HuH-7.5 (cell line): Measurements from ENCODE around the gene TTL.
"Not testable (repeated sequence)": the region's sequence is repeated elsewhere in the genome, so short reads cannot be mapped to it uniquely, and the experiment has no call there.

Source experiments
- DNase-seq: peaks from one replicate; pipeline ENCODE4 v3.0.0; 2011; ENCODE audit warnings: low spot score

Gene TTL

GRCh38 chr2:112474844-112475486 lies 7.0 kb upstream of the TTL start:
- DNase-seq, result no peak

- no peak for DNase-seq
Observed at GRCh38 chr2:112476434-112476833, 5.5 kb upstream of the TTL start.

GRCh38 chr2:112480530-112481049 lies 1.4 kb upstream of the TTL start:
- peak; percentile 63 for DNase-seq

- DNase-seq, result peak; percentile 92
Observed at GRCh38 chr2:112481050-112481527, 867 bp upstream of the TTL start.

DNA sequence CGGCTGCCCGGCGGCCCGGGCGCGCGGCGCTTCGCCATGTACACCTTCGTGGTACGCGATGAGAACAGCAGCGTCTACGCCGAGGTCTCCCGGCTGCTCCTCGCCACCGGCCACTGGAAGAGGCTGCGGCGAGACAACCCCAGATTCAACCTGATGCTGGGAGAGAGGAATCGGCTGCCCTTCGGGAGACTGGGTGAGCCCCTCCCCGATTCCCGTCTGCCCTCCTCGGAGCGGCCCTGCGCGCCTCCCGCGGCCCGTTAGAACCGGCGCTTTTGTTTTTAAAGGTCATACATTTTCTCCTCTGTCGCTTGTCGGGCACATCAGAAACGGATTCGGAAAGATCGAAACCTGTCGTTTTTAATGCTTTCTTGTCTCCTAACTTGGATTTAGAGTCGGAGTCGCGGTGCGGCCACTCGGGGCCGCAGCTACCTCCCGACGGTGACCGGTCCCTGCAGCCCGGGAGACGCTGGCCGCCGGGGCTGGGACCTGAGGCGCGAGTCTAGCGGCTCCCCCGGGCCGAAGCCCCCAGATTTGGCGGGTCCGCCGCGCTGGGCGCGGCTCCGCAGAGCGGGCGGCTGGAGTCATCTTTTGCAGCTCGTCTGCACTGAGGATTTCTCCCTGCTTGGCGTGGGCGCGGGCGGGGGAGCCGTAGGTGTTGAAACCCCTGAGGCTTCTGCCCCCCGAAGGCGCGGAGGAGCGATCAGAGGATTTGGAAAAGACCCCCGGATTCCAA lies 519 bp downstream of the TTL start:
- peak; percentile 71 for DNase-seq

- peak; percentile 80 for DNase-seq
Observed at GRCh38 chr2:112483042-112483473, 1.1 kb downstream of the TTL start.

GRCh38 chr2:112483831-112484230 lies 1.9 kb downstream of the TTL start:
- DNase-seq, result no peak

- no peak for DNase-seq
Observed at GRCh38 chr2:112485849-112486248, 3.9 kb downstream of the TTL start.

GRCh38 chr2:112486895-112487294 lies 4.9 kb downstream of the TTL start:
- DNase-seq, result no peak

DNA sequence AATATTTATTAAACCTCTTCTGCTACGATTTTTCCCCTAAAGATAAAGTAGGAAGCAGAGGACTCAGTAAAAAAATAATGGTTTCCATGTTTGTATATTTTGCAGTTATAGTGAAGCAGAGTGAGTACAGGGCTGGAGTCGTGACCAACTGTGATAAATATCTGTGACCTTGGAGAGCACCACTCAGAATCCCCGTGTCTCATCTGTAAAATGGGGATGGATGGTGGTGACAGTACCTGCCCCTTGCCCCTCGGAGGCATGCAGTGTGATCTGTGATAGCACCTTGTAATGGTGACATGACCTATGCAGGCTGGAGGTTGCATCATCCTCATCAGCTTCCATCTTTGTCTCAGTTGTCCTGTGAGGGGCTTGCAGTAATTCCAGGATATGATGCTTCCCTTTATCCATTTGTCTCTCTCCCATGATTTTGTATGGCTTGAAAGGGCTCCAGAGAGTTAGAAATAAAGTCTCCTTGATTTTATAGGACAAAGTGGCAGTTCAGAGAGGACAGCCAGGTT lies 5.5 kb downstream of the TTL start:
- no peak for DNase-seq

- DNase-seq, result no peak
Observed at GRCh38 chr2:112488201-112488600, 6.2 kb downstream of the TTL start.

DNA sequence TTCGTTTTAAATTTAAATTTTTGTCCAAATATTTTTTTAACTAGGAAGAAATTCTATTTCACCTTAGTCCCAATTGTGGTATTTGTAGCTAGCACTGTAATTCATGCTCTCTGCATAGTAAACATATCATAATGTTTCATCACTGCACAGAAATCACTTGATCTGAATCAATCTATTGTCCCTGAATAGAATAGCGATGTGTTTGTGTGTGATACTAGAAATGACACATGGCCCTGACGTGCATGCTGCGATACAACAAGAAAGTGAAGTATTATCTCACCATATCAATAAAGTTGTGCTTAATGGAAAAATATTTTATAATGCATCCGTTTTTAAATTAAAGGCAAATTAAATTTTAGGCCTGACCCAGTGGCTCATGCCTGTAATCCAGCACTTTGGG lies 10.0 kb downstream of the TTL start:
- DNase-seq, result no peak

DNA sequence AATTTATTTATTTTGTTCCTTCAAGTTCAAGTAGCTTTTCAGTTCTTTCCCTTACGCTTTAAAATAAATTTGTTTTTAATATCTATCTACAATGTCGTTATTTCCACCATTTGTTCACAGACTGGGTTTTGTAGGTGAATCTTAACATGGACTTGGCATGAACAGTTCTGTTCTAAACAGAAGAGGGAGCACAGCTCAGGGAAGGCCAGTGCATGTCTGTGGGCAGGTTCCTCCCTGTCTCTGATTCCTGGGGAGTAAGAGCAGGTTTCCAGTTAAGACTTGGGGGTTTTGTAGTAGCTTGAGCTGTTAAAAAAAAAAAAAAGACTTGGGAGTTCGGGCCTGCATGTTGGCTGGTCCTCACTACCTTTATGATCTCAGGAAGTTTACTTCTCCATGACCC lies 11.1 kb downstream of the TTL start:
- DNase-seq, result no peak

DNA sequence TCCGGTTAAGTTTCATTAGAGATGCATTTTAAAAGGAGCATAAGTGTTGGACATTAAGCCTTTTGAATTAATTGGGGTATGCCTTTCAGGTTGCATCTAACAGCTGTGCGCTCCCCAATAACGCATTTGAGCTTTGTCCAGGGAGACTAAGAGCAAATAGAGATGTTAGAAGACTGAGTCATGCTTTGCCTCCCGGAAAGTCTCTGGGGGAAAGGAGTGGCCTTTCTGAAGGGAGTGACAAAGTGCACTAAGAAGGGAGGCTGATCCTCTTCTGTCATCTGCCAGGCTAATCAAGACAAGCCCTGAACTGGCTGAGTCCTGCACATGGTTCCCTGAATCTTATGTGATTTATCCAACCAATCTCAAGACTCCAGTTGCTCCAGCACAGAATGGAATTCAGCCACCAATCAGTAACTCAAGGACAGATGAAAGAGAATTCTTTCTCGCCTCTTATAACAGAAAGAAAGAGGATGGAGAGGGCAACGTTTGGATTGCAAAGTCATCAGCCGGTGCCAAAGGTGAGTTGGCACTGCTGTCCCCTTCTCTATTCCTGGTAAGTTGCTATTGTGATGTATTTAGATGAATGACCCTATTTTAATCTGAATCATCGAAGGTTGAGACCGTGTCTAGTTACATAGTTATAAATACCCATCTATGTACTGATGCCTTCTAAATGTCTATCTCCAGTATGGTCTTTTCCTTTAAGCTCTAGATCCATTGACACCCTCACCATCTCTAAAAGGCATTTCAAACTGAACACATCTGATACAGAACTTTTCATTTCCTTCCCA lies 12.1 kb downstream of the TTL start:
- no peak for DNase-seq

GRCh38 chr2:112494828-112495227 lies 12.9 kb downstream of the TTL start:
- no peak for DNase-seq

DNA sequence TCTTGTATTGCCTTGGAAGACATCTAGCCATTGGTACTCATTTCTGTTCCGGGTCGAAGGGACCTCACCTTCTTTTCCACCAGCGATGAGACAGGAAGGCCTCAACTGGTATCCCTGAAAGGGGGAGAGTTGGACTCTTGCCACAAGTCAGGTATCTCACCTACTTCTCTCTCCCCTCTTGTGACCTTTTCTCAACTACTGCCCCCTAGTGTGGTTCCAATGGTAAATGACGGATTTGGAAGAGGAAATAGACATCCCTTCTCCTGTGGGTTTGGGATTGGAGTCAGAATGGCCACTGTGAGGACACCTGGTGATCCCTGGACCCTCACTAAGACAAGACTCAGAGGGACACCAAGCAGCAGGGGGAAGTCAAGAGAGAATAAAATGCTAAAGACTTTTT lies 13.9 kb downstream of the TTL start:
- DNase-seq, result not testable (repeated sequence)

GRCh38 chr2:112500850-112501484 lies 19.0 kb downstream of the TTL start:
- DNase-seq, result not testable (repeated sequence)

DNA sequence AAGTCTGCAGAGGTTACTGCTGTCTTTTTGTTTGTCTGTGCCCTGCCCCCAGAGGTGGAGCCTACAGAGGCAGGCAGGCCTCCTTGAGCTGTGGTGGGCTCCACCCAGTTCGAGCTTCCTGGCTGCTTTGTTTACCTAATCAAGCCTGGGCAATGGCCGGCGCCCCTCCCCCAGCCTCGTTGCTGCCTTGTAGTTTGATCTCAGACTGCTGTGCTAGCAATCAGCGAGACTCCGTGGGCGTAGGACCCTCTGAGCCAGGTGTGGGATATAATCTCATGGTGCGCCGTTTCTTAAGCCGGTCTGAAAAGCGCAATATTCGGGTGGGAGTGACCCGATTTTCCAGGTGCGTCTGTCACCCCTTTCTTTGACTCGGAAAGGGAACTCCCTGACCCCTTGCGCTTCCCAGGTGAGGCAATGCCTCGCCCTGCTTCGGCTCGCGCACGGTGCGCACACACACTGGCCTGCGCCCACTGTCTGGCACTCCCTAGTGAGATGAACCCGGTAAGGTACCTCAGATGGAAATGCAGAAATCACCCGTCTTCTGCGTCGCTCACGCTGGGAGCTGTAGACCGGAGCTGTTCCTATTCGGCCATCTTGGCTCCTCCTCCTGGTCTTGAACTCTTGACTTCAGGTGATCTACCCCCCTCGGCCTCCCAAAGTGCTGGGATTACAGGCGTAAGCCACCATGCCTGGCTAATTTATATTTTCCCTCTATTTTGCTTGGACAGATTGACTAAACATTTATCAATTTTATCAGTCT lies 27.5 kb downstream of the TTL start:
- DNase-seq, result not testable (repeated sequence)

GRCh38 chr2:112516801-112517200 lies 34.8 kb downstream of the TTL start:
- no peak for DNase-seq

DNA sequence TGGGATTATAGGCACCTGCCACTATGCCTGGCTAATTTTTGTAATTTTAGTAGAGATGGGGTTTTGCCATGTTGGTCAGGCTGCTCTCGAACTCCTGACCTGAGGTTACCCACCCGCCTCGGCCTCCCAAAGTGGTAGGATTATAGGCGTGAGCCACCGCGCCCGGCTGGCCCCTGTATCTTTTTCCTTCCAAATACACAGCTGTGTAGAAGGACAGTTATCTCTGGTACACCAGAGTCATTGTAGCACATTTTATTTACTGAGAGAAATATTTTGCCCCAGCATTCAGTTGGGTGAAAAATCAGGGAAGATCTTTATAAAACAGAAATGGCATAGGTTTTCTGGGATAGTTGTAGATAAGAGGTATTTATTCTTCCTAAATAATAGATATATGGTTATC lies 36.9 kb downstream of the TTL start:
- DNase-seq, result no peak

DNA sequence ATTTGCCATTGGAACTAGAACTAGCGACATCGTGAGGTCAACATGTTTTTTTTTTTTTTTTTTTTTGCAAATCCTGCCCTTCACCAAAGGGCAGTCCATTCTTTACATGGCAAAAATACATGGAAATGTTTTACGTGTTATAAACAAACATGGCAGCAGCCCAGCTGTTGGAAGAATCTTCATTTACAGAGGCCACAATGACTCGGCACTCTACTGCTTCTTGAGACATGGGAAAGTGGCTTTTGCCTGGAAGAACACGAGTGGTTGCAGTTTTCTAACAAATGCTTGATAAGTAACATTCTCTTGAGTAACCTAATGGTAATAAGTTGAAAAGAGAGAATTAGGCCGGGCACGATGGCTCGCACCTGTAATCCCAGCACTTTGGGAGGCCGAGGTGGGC lies 37.5 kb downstream of the TTL start:
- no peak for DNase-seq
